Psoas muscle (tissue), 8 donors: Measurements from ENCODE around the gene VWA3B. TPM values are rescaled to one million over a fixed set of nuclear protein-coding genes. Genes with fewer than 3 reads are reported as not detected.
"Not testable (repeated sequence)": the region's sequence is repeated elsewhere in the genome, so short reads cannot be mapped to it uniquely, and the experiment has no call there.

ENCODE experiments used
- ATAC-seq, 4 donors: fragments of 200-7000 bp; cut with Tn5 transposase; one replicate each; pipeline ENCODE4 v1.9.1; 2020; ENCODE audit warnings: moderate library complexity in 3 of 4, mild to moderate bottlenecking in 2 of 4
- DNase-seq, 2 donors: peaks; one replicate each; pipeline ENCODE4 v3.0.0-alpha.2; 2020
- H3K27ac ChIP-seq: fragments of 200-600 bp; one replicate; pipeline ENCODE4 v1.8.0; 2022
- H3K27me3 ChIP-seq, 3 donors: fragments of 200-600 bp in 1 of 3; one replicate each; pipeline versions ENCODE4 v1.6.1 to v1.8.0; 2013 to 2022; ENCODE audit warnings: low read length in 2 of 3, mild to moderate bottlenecking in 2 of 3, moderate library complexity in 1 of 3; ENCODE audit not compliant: insufficient read depth in 3 of 3
- H3K36me3 ChIP-seq, 2 donors: fragments of 200-600 bp in 1 of 2; one replicate each; pipeline versions ENCODE4 v1.6.1 to v1.8.0; 2013 to 2022; ENCODE audit warnings: low read depth in 1 of 2, mild to moderate bottlenecking in 1 of 2, moderate library complexity in 1 of 2; ENCODE audit not compliant: insufficient read depth in 1 of 2
- H3K4me1 ChIP-seq: fragments of 200-600 bp; one replicate; pipeline ENCODE4 v1.8.0; 2022
- H3K4me3 ChIP-seq: fragments of 200-600 bp; one replicate; pipeline ENCODE4 v1.8.0; 2022; ENCODE audit warnings: mild to moderate bottlenecking
- H3K9me3 ChIP-seq: fragments of 200-600 bp; one replicate; pipeline ENCODE4 v1.8.0; 2022
- WGBS, 3 donors: extraction: QIAGEN DNeasy Blood & Tissue Kit; methylation state at CpG; one replicate each; pipeline versions ENCODE4 v1.1.6 to v1.1.7; 2013; 5-methylcytosine and 5-hydroxymethylcytosine counted together
- intact Hi-C, 2 donors: fragments of 100-400 bp; cut with DNase I; formaldehyde crosslinking; loops; one replicate each; pipeline versions ENCODE4 v1.11.0 to v1.14.2; 2022
- polyA plus RNA-seq, 3 donors: library from polyadenylated mRNA; stranded (reverse); fragments of 200-250 nt; gene quantifications; one replicate each; pipeline ENCODE4 v1.2.3, GENCODE V29; 2013
- total RNA-seq, 4 donors: library from RNA; stranded (reverse); fragmentation: NEBNext Ultra II Directional in 2 of 4; extraction: Animal tissue kit (Norgen Biotek cat#: 25700) in 2 of 4; gene quantifications; one replicate each; pipeline versions ENCODE4 v1.2.1 to v1.2.4, GENCODE V29; 2021 to 2023
- TF ChIP-seq, protein P1 (sequence below): fragments of 200-600 bp; IDR thresholded peaks from one replicate; pipeline ENCODE4 v1.8.0; 2022; ENCODE audit warnings: antibody characterized with exemption
- donor health status: healthy with polysubstance abuse.
- donor health status: DM: no; HTN: no; CAD: no; lungs with moderate emphysema.
- donor health status: Bipolar disorder and iron deficiency.
- donor health status: healthy.
- donor health status: DM: yes; HTN: yes; CAD: no.
- donor health status: DM: no; HTN: no; CAD: no.
- donor health status: DM: no; HTN: no; CAD: no.
- donor health status: DM: yes; HTN: yes; CAD: no.

The VWA3B gene
- total and polyA plus RNA-seq, 7 donors: 0.01 to 0.24 (median 0.21) TPM; not detected in 3

DNA sequence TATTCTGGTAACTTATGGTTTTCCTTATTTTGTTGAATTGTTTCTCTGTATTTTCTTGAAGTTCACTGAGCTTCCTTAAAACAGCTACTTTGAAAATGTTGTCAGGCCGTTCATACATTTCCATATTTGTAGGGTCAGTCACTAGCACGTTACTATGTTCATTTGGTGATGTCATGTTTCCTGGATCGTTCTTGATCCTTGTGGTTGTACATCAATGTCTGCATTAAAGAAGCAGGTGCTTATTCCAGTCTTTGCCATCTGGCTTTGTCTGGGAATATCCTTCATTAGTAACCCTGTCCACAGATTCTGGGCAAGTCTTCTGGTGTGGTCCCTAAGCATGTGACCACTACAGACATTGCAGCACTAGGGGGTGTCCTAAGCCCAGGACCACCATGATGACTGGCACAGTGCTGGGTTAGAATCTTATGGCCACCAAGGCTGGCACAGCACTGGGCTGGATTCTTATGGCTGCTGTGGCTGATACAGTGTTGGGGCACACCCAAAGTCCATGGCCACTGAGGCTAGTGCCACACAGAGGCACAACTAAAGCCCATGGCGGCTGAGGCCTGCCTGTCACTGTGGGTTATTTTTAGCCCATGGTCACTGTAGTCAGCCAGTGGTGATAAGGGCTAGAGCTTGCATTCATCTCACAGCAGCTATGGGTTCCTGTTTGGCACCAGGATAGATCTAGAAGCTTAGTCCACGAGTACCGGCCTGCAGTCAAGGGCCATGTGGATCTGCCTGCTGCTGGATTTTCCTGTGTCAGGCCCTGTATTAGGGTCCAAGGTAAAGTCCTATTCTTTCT lies 13.2 kb downstream of the VWA3B start:
- Histone ChIP-seq H3K4me3 (no peak overlapping the region), H3K9me3 (peaks cover 13% of the 10 kb centered on the region), H3K27ac (no peak overlapping the region), H3K4me1 (peaks cover 5% of the 10 kb centered on the region), H3K27me3 (no peaks in the 10 kb centered on the region), H3K36me3 (no peaks in the 10 kb centered on the region)
- no peak for DNase-seq
- WGBS, 3 donors: 48 to 61% (median 50%) methylated on average over 6 of the region's 6 CpGs
- TF ChIP-seq, protein P1, sequence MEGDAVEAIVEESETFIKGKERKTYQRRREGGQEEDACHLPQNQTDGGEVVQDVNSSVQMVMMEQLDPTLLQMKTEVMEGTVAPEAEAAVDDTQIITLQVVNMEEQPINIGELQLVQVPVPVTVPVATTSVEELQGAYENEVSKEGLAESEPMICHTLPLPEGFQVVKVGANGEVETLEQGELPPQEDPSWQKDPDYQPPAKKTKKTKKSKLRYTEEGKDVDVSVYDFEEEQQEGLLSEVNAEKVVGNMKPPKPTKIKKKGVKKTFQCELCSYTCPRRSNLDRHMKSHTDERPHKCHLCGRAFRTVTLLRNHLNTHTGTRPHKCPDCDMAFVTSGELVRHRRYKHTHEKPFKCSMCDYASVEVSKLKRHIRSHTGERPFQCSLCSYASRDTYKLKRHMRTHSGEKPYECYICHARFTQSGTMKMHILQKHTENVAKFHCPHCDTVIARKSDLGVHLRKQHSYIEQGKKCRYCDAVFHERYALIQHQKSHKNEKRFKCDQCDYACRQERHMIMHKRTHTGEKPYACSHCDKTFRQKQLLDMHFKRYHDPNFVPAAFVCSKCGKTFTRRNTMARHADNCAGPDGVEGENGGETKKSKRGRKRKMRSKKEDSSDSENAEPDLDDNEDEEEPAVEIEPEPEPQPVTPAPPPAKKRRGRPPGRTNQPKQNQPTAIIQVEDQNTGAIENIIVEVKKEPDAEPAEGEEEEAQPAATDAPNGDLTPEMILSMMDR: no peak
- peak in 3 of 4 donors; percentile 45 to 77 (median 53) for ATAC-seq
- intact Hi-C loops: no loop called here

DNA sequence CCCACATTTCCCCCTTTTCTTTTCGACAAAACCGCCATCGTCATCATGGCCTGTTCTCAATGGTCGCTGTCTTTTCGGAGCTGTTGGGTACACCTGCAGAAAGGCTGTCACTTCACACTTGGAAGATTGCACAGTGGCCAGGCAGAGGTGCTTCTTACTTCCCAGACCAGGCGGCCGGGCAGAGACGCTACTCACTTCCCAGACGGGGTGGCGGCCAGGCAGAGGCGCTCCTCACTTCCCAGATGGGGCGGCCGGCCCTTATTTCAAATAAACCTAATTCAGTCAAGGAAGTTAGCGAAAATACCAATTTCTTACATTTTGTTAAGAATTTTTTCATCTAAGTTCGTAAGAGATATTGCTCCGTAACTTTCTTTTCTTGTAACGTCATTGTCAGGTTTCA lies 15.3 kb downstream of the VWA3B start:
- DNase-seq, H3K36me3 ChIP-seq, H3K27ac ChIP-seq, ATAC-seq, H3K27me3 ChIP-seq, H3K9me3 ChIP-seq, H3K4me3 ChIP-seq, H3K4me1 ChIP-seq, intact Hi-C loops: not testable (repeated sequence)
- WGBS, 3 donors: 96 to 97% (median 96%) methylated on average over 17 of the region's 17 CpGs

DNA sequence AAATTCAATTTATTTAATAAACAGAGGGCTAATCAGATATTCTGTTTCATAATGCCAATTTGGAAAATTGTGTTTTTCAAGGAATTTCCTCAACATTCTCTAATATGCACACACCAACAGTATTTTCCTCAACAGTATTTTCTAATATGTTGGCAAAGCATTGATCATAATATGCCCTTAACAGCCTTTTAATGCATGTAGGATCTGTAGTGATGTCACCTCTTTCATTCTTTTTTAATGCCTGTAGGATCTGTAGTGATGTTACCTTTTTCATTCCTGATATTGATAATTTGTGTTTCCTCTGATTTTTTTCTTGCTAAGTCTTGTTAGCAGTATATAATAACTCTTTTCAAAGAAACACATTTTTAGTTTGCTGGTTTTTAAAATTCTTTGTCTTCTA lies 15.9 kb downstream of the VWA3B start:
- Histone ChIP-seq H3K4me3 (no peak overlapping the region), H3K27me3 (no peaks in the 10 kb centered on the region), H3K27ac (no peak overlapping the region), H3K36me3 (no peaks in the 10 kb centered on the region), H3K4me1 (peaks cover 5% of the 10 kb centered on the region), H3K9me3 (peaks cover 8% of the 10 kb centered on the region)
- TF ChIP-seq, protein P1: no peak
- ATAC-seq: no peak
- DNase-seq: no peak
- intact Hi-C loops: no loop called here

DNA sequence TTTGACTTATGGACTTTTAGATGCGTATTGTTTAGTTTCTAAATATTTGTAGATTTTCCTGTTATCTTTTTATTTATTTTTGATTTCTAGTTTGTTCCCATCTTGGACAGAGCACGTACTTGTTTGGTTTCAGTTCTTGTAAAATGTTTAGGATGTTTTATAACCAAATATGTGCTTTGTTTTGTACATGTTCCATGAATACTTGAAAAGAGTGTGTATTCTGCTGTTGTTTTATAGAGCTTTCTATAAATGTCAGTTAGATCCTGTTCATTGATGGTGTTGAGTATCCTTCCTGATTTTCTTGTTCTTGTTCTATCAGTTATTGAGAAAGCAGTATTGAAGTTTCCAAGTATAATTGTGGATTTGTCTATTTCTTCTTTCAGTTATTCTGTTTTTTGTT lies 21.1 kb downstream of the VWA3B start:
- H3K9me3 ChIP-seq: peaks cover 3% of the 10 kb centered on the region
- no peaks in the 10 kb centered on the region for H3K36me3 ChIP-seq
- WGBS, 3 donors: 87 to 93% (median 89%) methylated on average over 2 of the region's 2 CpGs
- H3K4me3 ChIP-seq: no peak overlapping the region
- DNase-seq (no peak), ATAC-seq (no peak)
- TF ChIP-seq, protein P1: no peak
- H3K27me3 ChIP-seq: no peaks in the 10 kb centered on the region
- no peaks in the 10 kb centered on the region for H3K4me1 ChIP-seq
- intact Hi-C loops: no loop called here
- H3K27ac ChIP-seq: no peak overlapping the region

GRCh38 chr2:98110741-98111140 lies 23.8 kb downstream of the VWA3B start:
- Histone ChIP-seq H3K9me3 (no peaks in the 10 kb centered on the region), H3K4me3 (no peak overlapping the region), H3K4me1 (no peaks in the 10 kb centered on the region), H3K36me3 (no peaks in the 10 kb centered on the region), H3K27ac (no peak overlapping the region), H3K27me3 (no peaks in the 10 kb centered on the region)
- WGBS, 3 donors: 75 to 83% (median 76%) methylated on average over 2 of the region's 2 CpGs
- TF ChIP-seq, protein P1: no peak
- intact Hi-C loops: no loop called here
- ATAC-seq: no peak
- no peak for DNase-seq
